ENCODE measurements around the gene UPP1. TPM values are rescaled to one million over a fixed set of nuclear protein-coding genes. Genes with fewer than 3 reads are reported as not detected.

The UPP1 gene
- total and polyA plus RNA-seq, 2 of the 13 experiments (the other 11 are each of a cell fraction or from before 2014, with no cell fraction given): 5.7 to 9.8 TPM

DNA sequence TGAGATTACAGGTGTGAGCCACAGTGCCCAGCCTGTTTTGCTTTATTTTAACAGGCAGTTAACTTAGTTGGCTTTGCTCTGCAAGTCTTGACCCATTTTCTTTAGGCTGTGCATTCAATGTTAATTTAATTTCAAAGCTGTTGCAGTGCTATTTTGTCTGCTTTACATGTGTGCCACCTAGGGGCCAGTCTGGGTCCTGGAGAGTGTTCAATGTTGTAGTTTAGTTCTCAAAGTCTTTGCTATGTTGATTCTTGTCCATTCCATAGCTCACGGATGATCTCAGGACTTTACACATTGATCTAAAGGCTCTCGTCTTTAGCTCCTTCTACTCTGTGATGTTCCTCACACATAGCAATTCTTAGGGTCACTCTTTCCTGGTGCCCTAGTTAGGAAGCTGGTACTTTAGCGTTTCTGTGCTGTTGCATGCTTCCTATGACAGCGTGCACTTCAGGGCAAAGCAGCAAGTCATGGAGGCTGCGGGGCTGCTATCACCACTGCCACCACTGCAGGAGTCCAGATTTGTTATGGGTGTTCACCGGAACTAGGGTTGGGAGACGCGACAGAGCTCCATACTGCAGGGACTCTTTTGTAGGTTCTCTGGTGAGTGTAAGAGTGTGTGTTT, 65.8 kb downstream of the UPP1 start (continued):
- TF ChIP-seq, protein P1, sequence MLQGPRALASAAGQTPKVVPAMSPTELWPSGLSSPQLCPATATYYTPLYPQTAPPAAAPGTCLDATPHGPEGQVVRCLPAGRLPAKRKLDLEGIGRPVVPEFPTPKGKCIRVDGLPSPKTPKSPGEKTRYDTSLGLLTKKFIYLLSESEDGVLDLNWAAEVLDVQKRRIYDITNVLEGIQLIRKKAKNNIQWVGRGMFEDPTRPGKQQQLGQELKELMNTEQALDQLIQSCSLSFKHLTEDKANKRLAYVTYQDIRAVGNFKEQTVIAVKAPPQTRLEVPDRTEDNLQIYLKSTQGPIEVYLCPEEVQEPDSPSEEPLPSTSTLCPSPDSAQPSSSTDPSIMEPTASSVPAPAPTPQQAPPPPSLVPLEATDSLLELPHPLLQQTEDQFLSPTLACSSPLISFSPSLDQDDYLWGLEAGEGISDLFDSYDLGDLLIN (CRISPR knock-in tag; IDR thresholded peaks at IDR 0.05; ENCODE audit: borderline replicate concordance): no peak
- no peak for TF ChIP-seq NFRKB (IDR thresholded peaks at IDR 0.05)
- no peak for TF ChIP-seq PTBP1 (IDR thresholded peaks at IDR 0.05; ENCODE audit: low read depth, low read length, poor library complexity, severe bottlenecking)
- TF ChIP-seq RAD21 (CRISPR knock-in tag; IDR thresholded peaks at IDR 0.05): peak; percentile 92
- TF ChIP-seq ZFX (CRISPR knock-in tag; IDR thresholded peaks at IDR 0.05; ENCODE audit: low read depth): no peak
- TF ChIP-seq FOXA1 (IDR thresholded peaks at IDR 0.05): no peak
- TF ChIP-seq FOXA1 (CRISPR knock-in tag; IDR thresholded peaks at IDR 0.05): no peak
- TF ChIP-seq MAF1 (CRISPR knock-in tag; IDR thresholded peaks at IDR 0.05; ENCODE audit: borderline replicate concordance): no peak
- TF ChIP-seq SRSF9 (IDR thresholded peaks at IDR 0.05; ENCODE audit: borderline replicate concordance, insufficient read depth, low read depth, low read length, poor library complexity, severe bottlenecking): no peak
- no peak for TF ChIP-seq ZNF431 (CRISPR knock-in tag; IDR thresholded peaks at IDR 0.05; ENCODE audit: borderline replicate concordance, low read depth)
- TF ChIP-seq MEF2D (CRISPR knock-in tag; IDR thresholded peaks at IDR 0.05): no peak
- TF ChIP-seq, protein P2, sequence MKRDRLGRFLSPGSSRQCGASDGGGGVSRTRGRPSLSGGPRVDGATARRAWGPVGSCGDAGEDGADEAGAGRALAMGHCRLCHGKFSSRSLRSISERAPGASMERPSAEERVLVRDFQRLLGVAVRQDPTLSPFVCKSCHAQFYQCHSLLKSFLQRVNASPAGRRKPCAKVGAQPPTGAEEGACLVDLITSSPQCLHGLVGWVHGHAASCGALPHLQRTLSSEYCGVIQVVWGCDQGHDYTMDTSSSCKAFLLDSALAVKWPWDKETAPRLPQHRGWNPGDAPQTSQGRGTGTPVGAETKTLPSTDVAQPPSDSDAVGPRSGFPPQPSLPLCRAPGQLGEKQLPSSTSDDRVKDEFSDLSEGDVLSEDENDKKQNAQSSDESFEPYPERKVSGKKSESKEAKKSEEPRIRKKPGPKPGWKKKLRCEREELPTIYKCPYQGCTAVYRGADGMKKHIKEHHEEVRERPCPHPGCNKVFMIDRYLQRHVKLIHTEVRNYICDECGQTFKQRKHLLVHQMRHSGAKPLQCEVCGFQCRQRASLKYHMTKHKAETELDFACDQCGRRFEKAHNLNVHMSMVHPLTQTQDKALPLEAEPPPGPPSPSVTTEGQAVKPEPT (CRISPR knock-in tag; IDR thresholded peaks at IDR 0.05; ENCODE audit: low read depth): no peak
- TF ChIP-seq ZNF652 (CRISPR knock-in tag; IDR thresholded peaks at IDR 0.05; ENCODE audit: borderline replicate concordance, low read depth): 0 out of 2 replicates have a peak, but pooled peaks have one; percentile 8
- TF ChIP-seq, protein P3, sequence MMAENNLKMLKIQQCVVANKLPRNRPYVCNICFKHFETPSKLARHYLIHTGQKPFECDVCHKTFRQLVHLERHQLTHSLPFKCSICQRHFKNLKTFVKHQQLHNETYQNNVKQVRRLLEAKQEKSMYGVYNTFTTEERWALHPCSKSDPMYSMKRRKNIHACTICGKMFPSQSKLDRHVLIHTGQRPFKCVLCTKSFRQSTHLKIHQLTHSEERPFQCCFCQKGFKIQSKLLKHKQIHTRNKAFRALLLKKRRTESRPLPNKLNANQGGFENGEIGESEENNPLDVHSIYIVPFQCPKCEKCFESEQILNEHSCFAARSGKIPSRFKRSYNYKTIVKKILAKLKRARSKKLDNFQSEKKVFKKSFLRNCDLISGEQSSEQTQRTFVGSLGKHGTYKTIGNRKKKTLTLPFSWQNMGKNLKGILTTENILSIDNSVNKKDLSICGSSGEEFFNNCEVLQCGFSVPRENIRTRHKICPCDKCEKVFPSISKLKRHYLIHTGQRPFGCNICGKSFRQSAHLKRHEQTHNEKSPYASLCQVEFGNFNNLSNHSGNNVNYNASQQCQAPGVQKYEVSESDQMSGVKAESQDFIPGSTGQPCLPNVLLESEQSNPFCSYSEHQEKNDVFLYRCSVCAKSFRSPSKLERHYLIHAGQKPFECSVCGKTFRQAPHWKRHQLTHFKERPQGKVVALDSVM (CRISPR knock-in tag; IDR thresholded peaks at IDR 0.05): no peak
- no peak for TF ChIP-seq HNRNPUL1 (IDR thresholded peaks at IDR 0.05; ENCODE audit: low read depth, low read length)
- no peak for TF ChIP-seq ZNF558 (CRISPR knock-in tag; IDR thresholded peaks at IDR 0.05; ENCODE audit: borderline replicate concordance)
- no peak for TF ChIP-seq ZNF567 (CRISPR knock-in tag; IDR thresholded peaks at IDR 0.05; ENCODE audit: borderline replicate concordance)
- peak; percentile 41; the same call in 1 of the 2 replicates for TF ChIP-seq HDAC1 (CRISPR knock-in tag; IDR thresholded peaks at IDR 0.05)
- no peak for TF ChIP-seq ZNF329 (CRISPR knock-in tag; IDR thresholded peaks at IDR 0.05; ENCODE audit: low read depth)
- TF ChIP-seq ZNF816 (CRISPR knock-in tag; IDR thresholded peaks at IDR 0.05; ENCODE audit: borderline replicate concordance): no peak
- no peak for TF ChIP-seq ZNF124 (CRISPR knock-in tag; IDR thresholded peaks at IDR 0.05)
- TF ChIP-seq NPAS2 (CRISPR knock-in tag; IDR thresholded peaks at IDR 0.05; ENCODE audit: borderline replicate concordance): no peak
- no peak for TF ChIP-seq NFATC3 (CRISPR knock-in tag; IDR thresholded peaks at IDR 0.05)
- TF ChIP-seq, protein P4, sequence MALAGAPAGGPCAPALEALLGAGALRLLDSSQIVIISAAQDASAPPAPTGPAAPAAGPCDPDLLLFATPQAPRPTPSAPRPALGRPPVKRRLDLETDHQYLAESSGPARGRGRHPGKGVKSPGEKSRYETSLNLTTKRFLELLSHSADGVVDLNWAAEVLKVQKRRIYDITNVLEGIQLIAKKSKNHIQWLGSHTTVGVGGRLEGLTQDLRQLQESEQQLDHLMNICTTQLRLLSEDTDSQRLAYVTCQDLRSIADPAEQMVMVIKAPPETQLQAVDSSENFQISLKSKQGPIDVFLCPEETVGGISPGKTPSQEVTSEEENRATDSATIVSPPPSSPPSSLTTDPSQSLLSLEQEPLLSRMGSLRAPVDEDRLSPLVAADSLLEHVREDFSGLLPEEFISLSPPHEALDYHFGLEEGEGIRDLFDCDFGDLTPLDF (CRISPR knock-in tag; IDR thresholded peaks at IDR 0.05): no peak
- TF ChIP-seq, protein P5, sequence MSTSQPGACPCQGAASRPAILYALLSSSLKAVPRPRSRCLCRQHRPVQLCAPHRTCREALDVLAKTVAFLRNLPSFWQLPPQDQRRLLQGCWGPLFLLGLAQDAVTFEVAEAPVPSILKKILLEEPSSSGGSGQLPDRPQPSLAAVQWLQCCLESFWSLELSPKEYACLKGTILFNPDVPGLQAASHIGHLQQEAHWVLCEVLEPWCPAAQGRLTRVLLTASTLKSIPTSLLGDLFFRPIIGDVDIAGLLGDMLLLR (CRISPR knock-in tag; IDR thresholded peaks at IDR 0.05): no peak

Measured in HepG2 (cell line).